CD4-positive, alpha-beta T cell treated with Interleukin-15 for 4 hours (primary cell): ENCODE results near the gene NACA.
"Not testable (repeated sequence)": the region's sequence is repeated elsewhere in the genome, so short reads cannot be mapped to it uniquely, and the experiment has no call there.

ENCODE experiments used
- DNase-seq: peaks from one replicate; pipeline ENCODE4 v3.0.0-alpha.2; 2020; ENCODE audit warnings: low spot score

NACA gene

DNA sequence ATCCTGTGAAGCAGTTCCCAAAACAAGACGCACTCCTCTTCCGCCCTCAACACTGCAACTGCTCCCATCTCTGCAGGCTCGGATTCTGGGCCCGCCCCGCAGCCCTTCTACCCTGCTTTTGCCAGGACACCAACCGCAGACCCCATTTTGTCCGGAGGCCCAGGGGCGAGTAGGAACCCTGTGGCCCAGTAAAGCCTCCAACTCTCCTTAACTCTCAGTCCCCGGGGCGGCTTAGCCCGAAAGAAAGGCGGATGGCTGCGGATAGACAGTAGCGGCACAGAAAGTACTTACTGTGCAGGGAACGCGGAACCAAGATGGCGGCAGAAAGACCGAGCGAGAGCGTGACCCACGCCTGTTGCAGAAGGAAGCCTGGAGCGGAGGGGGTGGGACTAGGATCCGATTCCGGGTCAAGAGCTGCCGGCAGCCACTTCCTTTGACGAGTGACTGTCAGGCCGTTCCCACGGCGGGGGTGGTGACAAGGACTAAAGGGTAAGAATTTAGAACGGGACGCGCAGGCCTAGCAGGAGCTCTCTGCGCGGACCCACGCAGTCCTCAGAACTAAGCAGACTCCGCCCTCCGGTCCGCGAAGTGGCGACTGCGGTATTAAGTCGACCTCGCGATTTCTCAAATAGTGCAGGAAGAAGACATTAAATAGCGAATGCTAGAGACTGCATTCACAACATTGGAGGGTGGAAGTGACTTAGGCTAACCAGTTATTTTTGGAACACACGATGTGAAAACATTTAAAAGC lies at the start of gene NACA:
Gene NACA (minus strand): TSS at position 328 of the 751 bp plus-strand sequence. CDS start 778 bp downstream, outside the sequence.
- DNase-seq = peak; percentile 97

DNA sequence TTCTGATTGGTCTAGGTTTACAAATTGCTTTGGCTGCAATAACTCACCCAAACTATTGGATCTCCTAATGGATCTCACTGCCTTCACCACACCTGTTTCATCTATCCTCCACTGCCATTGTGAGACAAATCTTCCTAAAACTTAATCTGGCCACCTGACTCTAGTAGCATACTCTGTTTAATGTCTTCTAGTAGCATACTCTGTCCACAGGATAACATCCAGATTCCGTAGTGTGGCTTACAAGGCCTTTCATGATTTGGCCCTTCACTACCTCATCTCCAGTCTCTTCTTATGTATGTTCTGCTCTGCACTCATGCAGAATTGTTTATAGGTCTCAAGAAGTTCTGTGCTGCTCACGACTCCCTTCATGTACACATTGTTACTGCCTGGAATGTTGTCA lies 48.0 kb upstream of the NACA start:
- DNase-seq = no peak

DNA sequence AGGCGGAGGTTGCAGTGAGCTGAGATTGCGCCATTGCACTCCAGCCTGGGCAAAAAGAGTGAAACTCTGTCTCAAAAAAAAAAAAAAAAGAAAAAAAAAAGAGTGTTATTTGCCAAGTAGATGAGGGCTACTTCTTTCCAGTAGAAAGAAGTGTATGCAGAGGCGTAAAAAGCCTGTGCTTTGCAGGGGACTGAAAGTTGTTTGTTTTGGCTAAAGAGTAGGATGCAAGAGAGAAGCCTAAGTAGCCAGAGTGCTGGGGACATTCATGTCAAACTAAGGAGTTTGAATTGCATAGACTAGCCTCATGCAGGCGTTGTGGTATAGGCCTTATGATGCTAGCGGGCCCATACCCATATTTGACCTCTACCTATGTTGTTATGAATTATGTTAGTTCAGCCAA lies 47.5 kb upstream of the NACA start:
- no peak for DNase-seq

DNA sequence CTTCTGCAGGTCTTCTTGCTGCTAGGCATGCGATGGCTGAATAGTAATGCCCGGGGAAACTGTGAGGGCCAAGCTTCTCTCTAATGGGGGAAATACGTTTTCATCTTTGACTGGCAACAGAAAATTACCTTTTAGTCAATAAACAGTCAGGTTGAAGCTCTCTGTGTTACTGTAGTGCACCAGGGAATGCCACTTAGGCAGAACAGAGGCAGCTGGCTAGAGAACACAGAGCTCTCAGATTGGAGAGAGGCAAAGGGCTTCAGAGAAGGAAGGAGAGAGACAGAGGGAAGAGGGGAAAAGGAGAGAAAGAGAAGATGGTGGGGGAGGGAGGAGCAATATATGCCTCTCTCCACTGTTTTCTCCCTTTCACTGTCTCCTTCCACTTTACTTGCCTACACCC lies 44.8 kb upstream of the NACA start:
- no peak for DNase-seq

DNA sequence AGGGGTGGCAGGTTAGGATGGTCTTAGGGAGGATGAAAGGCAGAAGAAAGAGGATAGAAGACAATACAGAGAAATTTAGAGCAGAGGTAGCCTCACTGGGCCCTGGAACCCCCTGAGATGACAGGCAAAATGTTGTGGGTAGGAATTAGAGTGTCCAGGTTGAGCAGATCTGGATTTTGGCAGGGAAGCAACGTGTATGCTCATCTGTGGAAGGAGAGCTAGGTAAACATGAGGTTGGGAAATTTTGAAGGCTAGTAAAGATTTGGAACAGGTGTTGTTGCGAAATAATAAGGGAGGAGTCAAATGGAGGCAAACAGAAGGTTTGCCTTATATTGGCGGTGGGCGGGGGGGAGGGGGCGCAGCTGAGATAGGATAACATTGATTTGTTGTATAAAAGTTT lies 43.3 kb upstream of the NACA start:
- no peak for DNase-seq

DNA sequence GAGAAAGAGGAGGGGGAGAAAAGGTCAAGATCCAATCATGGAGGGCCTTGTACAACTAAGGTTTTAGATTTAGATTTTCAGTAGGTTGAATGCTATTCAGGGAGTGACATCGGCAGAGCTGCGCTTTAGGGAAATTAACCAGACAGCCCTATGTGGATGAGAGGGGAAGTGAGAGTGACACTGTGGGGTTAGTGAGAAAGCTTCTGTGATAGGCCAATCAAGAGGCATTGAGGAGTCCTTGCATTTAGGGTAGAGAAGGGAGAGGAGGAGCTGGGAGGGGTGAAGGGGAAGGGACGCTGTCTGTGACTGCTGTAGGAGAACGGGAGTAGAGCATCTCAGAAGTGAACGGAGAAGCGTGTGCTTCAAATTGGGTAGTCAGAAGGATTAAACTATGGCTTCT lies 41.4 kb upstream of the NACA start:
- no peak for DNase-seq

DNA sequence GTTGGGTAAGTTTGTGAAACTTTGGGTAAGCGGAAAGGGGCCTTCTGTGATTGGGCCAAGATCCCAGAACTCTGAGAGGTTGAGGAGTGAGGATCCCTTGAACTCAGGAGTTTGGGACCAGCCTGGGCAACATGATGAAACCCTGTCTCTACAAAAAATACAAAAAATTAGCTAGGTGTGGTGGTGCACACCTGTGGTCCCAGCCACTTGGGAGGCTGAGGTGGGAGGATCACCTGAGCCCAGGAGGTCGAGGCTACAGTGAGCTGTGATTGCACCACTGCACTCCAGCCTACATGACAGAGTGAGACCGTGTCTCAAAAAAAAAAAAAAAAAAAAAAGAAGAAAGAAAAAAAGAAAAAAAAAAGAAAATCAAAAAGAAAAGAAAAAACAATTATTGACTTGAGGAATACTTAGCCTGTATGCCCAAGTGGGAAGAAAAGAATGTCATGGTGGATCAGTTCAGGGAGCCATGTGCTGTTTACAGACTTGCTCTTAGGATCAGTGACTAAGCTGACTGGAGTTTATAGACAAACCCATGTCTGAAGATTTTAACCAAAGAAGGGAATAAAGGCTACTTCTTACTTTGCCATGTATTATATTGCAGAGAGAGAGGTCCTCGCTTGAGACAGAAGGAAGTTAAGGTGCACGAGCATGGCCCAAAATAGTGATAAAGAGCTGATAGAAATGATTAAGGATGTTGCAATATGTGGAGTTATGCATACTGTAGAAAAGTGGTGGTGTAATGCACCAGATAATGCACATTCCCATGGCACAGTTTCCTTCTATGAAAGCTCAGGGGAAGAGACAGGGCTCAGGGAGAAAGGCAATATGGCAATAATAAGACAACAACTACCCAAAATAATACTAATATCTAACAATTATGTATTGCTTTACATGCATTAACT lies 38.9 kb upstream of the NACA start:
- DNase-seq = no peak

DNA sequence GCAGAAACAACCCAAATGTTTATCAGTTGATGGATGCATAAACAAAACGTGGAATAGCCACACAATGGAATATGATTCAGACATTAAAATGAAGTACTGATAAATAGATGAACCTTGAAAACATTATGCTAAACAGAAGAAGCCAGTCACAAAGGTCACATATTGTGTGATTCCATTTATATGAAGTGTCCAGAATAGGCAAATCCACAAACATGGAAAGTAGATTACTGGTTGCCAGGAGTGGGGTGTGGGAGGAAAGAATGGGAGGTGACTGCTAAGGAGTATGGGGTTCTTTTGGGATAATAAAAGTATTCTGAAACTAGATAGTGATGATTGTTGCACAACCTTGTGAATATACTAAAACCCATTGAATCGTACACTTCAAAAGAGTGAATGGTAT lies 36.7 kb upstream of the NACA start:
- DNase-seq = no peak

DNA sequence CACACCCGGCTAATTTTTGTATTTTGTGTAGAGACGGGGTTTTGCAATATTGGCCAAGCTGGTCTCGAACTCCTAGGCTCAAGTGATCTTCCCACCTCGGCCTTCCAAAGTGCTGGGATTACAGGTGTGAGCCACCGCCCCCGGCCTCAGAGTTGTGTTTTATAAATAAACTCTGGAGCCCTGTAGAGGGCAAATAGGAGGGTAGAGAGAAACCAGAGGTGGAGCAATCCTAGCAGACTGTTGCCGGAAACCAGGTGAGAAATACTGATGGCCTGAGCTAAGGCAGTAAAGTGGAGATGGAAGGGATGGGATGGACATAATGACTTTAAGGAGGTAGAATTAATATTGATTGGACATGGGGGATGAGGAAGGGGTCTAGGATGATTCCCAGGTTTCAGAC lies 35.4 kb upstream of the NACA start:
- no peak for DNase-seq

DNA sequence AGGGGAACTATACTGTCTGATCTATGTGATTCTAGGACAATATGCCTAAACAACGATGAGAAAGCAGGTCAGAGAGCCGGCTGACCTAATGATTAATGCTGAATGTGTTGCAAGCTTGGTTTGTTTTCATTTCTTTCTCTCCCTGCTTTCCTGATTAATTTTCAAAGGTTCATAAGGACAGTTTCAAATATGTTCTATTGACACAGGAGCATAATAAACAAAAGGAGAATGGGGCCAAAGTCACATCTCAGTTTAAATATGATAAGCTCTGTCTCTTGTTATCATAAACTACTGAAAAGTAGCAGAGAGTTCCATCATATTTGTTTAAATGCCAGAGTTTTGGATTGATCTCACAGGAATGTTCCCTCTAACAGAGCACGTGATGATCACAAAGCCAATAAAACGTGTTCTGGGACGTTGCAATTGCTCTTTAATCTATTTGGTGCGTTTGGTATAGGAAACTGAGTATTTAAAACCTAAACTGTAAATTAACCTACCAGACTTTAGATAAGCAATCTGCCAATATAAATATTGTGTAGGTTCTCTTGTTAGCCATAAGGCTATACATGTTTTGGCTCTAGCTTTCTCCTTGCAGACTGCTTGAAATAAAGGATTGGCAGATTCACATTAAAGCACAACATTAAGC lies 34.3 kb upstream of the NACA start:
- no peak for DNase-seq

DNA sequence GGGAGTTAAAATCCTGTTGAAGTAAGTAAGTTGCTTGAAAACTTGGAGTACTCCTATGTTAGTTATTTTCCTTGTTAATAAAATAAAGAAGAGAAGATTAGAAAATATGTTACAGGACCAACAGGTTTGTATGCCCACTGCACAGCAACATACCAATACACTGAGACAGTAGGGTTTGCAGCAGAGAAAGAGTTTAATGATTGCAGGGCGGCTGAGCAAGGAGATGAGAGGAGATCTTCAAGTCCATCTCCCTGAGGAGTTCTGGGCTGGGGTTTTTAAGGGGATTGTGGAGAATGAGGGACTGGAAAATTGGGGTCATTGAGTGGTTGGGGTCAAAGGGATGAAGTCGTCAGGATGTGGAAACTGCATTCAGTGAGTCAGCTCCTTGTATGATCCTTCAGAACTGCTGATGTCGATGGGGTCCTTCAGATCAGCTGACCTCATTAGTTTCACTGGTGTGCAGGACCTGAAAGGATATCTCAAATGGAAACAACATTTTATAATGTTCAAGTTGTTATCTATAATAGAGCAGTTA lies 33.7 kb upstream of the NACA start:
- DNase-seq = no peak

DNA sequence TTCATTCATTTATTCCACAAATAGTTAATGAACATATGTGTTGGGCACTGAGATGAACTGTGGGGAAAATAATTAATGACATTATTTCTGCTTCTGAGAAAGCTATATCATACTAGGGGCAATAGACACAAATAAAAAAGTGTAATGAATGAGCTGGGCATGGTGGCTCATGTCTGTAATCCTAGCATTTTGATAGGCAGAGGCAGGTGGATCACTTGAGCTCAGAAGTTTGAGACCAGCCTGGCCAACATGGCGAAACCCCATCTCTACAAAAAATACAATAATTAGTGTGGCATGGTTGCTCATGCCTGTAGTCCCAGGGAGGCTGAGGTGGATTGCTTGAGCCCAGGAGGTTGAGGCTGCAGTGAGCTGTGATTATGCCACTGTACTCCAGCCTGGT lies 32.9 kb upstream of the NACA start:
- not testable (repeated sequence) for DNase-seq

DNA sequence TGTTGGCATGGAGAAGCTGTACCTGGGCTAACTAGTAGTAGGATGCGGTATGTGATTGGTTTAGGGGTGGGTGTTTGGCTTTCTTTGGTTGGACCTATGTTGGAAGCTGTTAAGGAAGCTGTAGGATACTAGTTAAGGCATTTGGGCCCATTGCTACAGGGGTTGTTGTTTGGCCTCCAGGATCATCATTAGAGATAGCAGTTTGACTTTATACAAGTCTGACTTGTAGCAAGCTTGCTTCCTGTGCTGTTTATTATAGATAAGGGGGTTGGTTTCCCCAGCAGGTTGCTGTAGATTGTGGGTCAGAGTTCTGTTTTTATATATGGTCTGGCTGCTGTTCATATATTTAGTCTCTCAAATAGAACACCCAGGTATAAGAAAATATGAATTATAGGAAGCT lies 28.5 kb upstream of the NACA start:
- no peak for DNase-seq

DNA sequence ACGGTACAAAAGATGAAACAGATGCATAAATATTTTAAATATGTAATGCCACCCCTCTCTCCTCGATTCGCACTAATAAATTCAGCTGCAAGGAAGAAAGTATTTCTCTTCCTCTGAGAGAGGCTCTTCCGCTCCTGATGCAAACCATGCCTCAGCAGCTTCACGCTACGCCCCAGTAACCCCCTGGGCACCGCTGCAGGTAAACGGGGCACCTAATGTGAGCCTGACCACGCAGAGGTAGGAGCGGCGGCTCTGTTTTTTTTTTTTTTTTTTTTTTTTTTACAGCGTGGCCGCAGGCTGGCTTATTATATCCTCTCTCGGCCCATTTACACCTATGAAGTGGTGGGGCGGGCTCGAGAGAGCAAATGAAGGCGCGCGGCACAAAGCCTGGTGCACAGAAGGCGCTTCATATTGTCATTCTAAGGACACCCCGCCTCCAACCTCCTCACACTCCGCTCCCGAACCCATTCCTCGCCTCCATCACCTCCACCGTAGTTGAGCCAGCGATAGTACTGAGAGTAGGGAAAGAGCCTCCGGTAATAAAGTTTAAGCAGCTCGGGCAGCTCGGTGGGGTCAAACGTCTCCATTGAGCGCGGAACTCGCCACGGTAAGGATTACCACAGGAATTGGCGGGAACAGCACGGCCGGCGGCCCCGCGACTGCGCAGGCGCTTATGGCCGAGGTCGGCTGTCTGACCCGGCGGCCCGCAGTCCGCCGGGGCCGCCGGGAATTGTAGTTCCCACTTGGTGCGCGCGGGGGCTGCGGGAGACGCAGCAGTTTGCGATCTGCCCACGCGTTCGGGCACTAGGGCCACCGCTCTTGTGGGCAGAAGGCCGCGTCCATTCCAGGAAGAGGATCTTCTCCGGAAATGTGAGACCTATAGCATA lies 26.9 kb upstream of the NACA start, which contains the start of gene PRIM1:
Gene PRIM1 (minus strand): TSS at position 612 of the 887 bp plus-strand sequence. CDS start 25 bp downstream, at position 587.
- peak; percentile 81 for DNase-seq

DNA sequence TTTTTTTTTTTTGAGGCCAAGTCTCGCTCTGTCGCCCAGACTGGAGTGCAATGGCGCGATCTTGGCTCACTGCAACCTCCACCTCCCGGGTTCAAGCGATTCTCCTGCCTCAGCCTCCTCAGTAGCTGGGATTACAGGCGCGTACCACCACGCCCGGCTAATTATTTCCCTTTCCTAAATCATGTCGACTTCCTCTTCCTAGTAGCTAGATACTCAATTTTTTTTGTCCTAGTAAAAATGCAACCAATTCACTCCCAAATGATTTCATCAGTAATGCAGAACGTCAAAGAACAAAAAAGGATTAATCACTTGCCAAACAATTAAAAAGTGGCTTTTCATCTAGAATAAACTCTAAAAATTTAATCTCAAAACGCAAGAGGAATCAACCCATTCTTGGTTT lies 25.5 kb upstream of the NACA start:
- not testable (repeated sequence) for DNase-seq

DNA sequence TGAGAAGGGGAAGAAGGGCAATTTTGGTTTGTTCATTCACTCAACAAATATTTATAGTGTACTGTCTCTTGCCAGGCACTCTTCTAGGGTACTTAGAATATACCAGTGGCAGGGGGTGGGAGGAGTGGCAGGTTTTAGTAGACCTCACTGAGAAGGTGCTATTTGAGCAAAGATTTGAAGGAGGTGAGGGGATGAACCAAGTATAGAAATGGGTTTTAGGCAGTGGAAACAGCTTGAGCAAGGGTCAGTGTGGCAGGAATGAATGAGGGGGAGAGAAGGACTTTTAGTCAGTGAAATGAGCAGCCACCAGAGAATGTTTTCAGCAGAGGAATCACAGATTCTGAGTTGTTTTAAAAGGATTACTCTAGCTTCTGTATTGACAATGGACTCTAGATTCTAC lies 24.8 kb upstream of the NACA start:
- DNase-seq = no peak

DNA sequence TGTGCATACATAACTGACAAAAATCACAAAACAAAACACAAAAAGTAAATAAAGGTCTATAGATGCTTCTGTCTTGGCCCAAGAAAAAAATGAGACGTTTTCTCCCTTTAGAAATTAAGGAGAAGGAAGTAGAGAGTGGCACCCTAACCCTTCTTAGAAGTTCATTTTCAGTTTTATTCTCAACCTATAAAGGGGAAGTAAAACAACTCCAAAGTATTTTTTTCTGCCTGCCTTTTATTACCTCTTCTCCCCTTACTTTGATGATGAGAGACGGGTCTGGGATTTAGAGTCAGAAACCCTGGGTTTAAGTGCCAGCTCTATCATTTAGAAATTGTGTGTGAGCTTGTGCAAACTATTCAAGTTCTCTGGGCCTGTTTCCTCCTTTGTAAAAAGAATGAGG lies 24.3 kb upstream of the NACA start:
- no peak for DNase-seq

DNA sequence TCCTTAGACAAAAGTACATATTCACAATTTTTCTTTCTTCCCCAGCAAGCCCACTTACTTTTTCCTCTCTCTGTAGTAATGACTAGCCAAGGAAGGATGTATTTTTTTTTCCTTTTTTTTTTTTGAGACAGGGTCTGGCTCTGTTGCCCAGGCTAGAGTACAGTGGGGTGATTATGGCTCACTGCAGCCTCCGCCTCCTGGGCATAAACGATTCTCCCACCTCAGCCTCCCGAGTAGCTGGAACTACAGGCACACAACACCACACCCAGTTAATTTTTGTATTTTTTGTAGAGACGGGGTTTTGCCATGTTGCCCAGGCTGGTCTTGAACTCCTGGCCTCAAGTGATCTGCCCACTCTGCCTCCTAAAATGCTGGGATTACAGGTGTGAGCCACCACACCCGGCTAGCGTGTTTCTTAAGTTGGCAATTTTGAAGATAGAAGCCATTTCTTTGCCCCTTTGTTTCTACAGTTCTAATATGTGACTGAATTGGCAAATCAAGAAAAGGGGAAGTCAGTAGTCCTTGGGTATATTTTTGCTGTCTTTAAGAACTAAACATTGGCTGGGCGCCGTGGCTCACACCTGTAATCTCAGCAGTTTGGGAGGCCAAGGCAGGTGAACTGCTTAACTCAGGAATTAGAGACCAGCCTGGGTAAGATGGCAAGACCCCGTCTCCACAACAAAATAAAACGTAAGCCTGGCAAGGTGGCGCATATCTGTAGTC lies 3.2 kb upstream of the NACA start:
- no peak for DNase-seq

DNA sequence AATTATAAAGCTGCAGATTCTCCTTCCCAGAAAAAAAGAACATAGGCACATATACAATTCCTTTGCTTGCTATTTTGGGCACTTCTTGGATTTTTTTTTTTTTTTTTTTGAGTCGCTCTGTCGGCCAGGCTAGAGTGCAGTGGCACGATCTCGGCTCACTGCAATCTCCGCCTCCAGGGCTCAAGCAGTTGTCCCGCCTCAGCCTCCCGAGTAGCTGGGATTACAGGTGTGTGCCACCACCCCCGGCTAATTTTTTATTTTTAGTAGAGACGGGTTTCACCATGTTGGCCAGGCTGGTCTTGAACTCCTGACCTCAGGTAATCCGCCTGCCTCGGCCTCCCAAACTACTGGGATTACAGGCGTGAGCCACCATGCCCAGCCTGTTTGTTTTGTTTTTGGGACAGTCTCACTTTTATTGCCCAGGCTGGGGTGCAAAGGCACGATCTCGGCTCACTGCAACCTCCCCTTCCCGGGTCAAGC lies 1.1 kb upstream of the NACA start:
- DNase-seq = not testable (repeated sequence)

DNA sequence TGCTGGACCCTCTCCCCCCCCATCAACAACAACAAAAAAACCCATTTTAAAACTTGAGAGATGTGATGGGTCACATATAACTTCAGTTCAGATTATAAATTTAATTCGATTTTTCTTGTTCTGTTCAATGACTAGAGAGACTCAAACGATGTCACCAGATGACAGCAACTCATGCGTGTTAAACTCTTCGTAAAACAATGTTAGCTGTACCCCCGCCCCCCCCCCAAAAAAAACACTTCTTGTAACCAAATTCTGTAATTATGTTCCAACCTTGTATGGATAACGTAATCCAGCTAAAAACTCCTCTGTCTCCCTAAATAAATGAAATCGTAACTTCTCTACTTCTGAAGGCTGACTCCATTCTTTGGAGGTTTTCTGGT lies 614 bp upstream of the NACA start:
- DNase-seq = no peak

DNA sequence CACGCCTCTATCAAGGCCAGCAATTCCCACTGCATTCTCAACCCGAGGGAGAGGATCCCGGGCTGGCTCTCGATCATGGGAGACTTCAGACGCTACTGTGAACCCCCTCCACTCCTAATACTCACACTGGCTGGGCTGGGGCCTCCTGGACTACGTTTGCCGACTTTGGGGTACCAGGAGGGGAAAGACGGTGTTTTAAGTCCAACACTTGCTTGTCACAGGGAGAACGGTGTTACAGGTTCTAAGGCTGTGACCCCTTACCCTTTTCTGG lies 463 bp downstream of the NACA start:
- DNase-seq = no peak
